Transverse colon (tissue), 4 donors: Measurements from ENCODE around the gene OR2D3.
"Not testable (repeated sequence)": the region's sequence is repeated elsewhere in the genome, so short reads cannot be mapped to it uniquely, and the experiment has no call there.

Source experiments
- EP300 ChIP-seq: sonication (generic); formaldehyde crosslinking; IDR thresholded peaks from one replicate; pipeline ENCODE4 v1.6.1; 2017; ENCODE audit warnings: antibody characterized with exemption, low read depth
- POLR2A ChIP-seq: fragments of 450-650 bp; IDR thresholded peaks from one replicate; pipeline ENCODE4 v1.6.1; 2016; ENCODE audit warnings: antibody characterized with exemption, mild to moderate bottlenecking, moderate library complexity
- POLR2AphosphoS5 ChIP-seq, 3 donors: sonication (generic); formaldehyde crosslinking; IDR thresholded peaks; one replicate each; pipeline ENCODE4 v1.6.1; 2016; ENCODE audit warnings: antibody characterized with exemption in 3 of 3
- TF ChIP-seq, protein P1 (sequence below), 5 experiments: fragments of 200-600 bp in 3 of 5; fragments of 450-650 bp in 2 of 5; sonication (generic) in 3 of 5; IDR thresholded peaks; 1 replicate in 2 of 5; 2 replicates in 3 of 5; pipeline ENCODE4 v1.5.1; 2016 to 2017; ENCODE audit warnings: antibody characterized with exemption in 5 of 5, inconsistent platforms in 3 of 5, mild to moderate bottlenecking in 2 of 5, moderate library complexity in 1 of 5

- TF ChIP-seq, protein P1, sequence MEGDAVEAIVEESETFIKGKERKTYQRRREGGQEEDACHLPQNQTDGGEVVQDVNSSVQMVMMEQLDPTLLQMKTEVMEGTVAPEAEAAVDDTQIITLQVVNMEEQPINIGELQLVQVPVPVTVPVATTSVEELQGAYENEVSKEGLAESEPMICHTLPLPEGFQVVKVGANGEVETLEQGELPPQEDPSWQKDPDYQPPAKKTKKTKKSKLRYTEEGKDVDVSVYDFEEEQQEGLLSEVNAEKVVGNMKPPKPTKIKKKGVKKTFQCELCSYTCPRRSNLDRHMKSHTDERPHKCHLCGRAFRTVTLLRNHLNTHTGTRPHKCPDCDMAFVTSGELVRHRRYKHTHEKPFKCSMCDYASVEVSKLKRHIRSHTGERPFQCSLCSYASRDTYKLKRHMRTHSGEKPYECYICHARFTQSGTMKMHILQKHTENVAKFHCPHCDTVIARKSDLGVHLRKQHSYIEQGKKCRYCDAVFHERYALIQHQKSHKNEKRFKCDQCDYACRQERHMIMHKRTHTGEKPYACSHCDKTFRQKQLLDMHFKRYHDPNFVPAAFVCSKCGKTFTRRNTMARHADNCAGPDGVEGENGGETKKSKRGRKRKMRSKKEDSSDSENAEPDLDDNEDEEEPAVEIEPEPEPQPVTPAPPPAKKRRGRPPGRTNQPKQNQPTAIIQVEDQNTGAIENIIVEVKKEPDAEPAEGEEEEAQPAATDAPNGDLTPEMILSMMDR (IDR thresholded peaks at IDR 0.05), result not testable (repeated sequence)
- TF ChIP-seq POLR2AphosphoS5 (IDR thresholded peaks at IDR 0.05); POLR2A; EP300: not testable (repeated sequence)
These were observed 33.4 kb downstream of the OR2D3 start for GRCh38 chr11:6954248-6954647.
